ENCODE results near the gene ZNF79. TPM values are rescaled to one million over a fixed set of nuclear protein-coding genes. Genes with fewer than 3 reads are reported as not detected.

The ZNF79 gene
- total RNA-seq, 4 donors from 2014 or later: 4.8 to 10.7 (median 8.1) TPM

DNA sequence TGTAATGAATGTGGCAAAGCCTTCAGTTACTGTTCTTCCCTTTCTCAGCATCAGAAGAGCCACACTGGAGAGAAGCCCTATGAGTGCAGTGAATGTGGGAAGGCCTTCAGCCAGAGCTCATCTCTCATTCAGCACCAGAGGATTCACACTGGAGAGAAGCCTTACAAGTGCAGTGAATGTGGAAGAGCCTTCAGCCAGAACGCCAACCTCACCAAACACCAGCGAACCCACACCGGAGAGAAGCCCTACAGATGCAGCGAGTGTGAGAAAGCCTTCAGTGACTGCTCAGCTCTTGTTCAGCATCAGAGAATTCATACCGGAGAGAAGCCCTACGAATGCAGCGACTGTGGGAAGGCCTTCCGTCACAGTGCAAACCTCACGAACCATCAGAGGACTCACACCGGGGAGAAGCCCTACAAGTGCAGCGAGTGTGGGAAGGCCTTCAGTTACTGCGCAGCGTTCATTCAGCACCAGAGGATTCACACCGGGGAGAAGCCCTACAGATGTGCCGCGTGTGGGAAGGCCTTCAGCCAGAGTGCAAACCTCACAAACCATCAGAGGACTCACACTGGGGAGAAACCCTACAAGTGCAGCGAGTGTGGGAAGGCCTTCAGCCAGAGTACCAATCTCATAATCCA, 20.2 kb downstream of the ZNF79 start:
- no peak for DNase-seq (ENCODE audit: low spot score in 2 of 2)
- no peaks in the 10 kb centered on the region for H3K9me3 ChIP-seq
- no peak overlapping the region for H3K4me3 ChIP-seq
- H3K27me3 ChIP-seq: no peaks in the 10 kb centered on the region
- no peak overlapping the region for H3K27ac ChIP-seq
- 95% methylated on average over 17 of the region's 17 CpGs for WGBS
- TF ChIP-seq, protein P1, sequence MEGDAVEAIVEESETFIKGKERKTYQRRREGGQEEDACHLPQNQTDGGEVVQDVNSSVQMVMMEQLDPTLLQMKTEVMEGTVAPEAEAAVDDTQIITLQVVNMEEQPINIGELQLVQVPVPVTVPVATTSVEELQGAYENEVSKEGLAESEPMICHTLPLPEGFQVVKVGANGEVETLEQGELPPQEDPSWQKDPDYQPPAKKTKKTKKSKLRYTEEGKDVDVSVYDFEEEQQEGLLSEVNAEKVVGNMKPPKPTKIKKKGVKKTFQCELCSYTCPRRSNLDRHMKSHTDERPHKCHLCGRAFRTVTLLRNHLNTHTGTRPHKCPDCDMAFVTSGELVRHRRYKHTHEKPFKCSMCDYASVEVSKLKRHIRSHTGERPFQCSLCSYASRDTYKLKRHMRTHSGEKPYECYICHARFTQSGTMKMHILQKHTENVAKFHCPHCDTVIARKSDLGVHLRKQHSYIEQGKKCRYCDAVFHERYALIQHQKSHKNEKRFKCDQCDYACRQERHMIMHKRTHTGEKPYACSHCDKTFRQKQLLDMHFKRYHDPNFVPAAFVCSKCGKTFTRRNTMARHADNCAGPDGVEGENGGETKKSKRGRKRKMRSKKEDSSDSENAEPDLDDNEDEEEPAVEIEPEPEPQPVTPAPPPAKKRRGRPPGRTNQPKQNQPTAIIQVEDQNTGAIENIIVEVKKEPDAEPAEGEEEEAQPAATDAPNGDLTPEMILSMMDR (IDR thresholded peaks at IDR 0.05): no peak
- no peak for TF ChIP-seq POLR2AphosphoS5 (IDR thresholded peaks at IDR 0.05)
- no peak for TF ChIP-seq POLR2A (IDR thresholded peaks at IDR 0.05)
- TF ChIP-seq EP300 (IDR thresholded peaks at IDR 0.05): no peak
- H3K36me3 ChIP-seq: peaks cover 92% of the 10 kb centered on the region
- peaks cover 15% of the 10 kb centered on the region for H3K4me1 ChIP-seq

DNA sequence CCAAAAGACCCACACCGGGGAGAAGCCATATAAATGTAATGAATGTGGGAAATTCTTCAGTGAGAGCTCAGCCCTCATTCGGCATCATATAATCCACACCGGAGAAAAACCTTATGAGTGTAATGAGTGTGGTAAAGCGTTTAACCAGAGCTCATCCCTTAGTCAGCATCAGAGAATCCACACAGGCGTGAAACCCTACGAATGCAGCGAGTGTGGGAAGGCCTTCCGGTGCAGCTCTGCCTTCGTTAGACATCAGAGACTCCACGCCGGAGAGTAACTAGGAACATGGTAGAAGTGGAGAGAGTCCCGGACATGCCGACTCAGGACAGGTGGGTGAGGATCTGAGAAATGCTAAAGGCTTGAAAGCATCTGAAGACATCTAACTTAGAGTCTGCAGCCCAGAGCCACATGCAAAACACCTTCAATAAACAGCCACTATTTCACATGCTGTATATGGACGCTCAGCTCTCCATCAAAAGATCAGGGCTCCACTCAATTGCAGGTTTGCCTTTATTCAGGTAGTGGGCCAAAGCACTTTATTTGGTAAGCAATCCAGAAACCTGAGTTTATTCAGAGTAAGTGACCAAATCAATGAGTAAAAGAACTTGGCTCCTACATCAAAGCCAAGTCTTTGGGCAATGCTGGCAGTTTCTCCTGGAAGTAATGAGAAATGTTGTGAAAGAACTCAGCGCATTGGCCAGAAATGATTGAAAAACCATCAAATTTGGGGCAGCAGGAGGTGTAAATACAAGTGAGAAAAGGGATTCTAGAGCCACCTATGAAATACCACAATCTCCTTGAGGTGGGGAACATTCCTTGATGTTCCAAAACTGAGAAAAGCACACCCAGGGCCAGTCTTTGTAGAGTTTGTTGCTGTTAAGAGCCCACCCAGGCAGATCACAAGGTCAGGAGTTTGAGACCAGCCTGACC, 21.0 kb downstream of the ZNF79 start:
- Histone ChIP-seq H3K27ac (no peak overlapping the region), H3K4me1 (peaks cover 23% of the 10 kb centered on the region), H3K27me3 (no peaks in the 10 kb centered on the region), H3K4me3 (no peak overlapping the region), H3K9me3 (no peaks in the 10 kb centered on the region), H3K36me3 (peaks cover 91% of the 10 kb centered on the region)
- no peak for TF ChIP-seq EP300 (IDR thresholded peaks at IDR 0.05)
- no peak for TF ChIP-seq POLR2AphosphoS5 (IDR thresholded peaks at IDR 0.05)
- TF ChIP-seq, protein P1 (IDR thresholded peaks at IDR 0.05): no peak
- DNase-seq (ENCODE audit: low spot score in 2 of 2): no peak
- WGBS: 92% methylated on average over 15 of the region's 15 CpGs

DNA sequence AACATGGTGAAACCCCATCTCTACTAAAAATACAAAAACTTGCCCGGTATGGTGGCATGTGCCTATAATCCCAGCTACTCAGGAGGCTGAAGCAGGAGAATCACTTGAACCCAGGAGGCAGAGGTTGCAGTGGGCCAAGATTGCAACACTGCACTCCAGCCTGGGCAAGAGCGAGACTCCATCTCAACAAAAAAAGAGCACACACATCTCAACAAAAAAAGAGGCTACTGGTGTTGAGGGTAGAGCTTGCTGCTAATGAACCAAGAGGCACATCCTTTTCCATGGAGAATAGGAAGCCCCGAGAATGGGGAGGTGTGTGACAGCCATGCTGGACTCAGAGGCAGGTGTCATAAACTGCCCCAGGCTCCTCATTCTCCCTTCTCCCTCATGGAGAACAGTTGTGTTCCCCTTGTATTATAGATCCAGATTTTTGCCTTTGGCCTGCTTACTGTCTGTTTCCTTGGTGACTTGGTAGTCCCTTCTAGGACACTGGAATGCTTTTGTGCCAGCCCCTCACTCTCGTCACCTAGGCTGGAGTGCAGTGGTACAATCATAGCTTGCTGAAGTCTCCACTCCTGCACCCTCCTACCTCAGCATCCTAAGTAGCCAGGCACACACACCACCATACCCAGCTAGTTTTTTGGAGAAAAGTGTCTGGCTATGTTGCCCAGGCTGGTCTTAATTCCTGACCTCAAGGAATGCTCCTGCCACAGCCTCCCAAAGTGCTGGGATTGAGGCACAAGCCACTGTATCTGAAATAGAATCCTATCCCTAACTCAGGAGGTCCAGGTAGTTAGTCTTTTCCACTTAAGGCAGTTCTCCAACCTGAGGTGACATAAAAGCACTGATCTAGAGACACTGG, 21.9 kb downstream of the ZNF79 start:
- Histone ChIP-seq H3K27me3 (no peaks in the 10 kb centered on the region), H3K36me3 (peaks cover 82% of the 10 kb centered on the region), H3K4me1 (peaks cover 29% of the 10 kb centered on the region), H3K4me3 (no peak overlapping the region), H3K27ac (no peak overlapping the region), H3K9me3 (no peaks in the 10 kb centered on the region)
- TF ChIP-seq EP300 (IDR thresholded peaks at IDR 0.05) (no peak), POLR2A (IDR thresholded peaks at IDR 0.05) (no peak), POLR2AphosphoS5 (IDR thresholded peaks at IDR 0.05) (no peak)
- TF ChIP-seq, protein P1 (IDR thresholded peaks at IDR 0.05): no peak
- DNase-seq (ENCODE audit: low spot score in 2 of 2): no peak
- WGBS: 88% methylated on average over 4 of the region's 4 CpGs

DNA sequence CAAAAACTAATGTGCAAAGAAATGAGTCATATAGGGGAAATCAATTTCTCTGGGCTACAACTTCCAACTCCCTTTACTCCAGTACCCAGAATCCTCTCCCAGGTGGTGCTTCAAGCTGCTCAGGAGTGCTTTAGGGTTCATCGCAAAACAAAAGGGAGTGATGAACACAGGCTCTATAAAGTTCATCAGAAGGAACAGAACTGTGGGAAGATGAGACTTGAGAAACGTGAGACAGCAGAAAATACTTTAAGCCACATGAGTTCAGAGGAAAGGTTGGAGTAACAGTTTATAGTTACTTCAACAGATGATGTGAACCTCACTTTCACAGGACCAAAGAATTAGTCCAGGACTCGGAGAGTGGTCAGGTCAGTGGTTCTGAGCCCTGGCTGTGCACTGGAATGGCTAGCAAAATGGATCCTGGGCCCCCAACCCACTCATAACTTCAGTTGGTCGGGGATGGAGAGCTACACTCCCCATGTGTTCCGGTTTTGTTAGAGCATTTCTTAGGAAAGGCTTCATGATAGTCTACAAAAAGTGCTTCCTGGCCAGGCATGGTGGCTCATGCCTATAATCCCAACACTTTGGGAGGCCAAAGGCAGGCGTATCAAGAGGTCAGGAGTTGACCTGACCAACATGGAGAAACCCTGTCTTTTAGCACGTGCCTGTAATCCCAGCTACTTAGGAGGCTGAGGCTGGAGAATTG, 22.7 kb downstream of the ZNF79 start:
- no peak for DNase-seq (ENCODE audit: low spot score in 2 of 2)
- H3K27ac ChIP-seq: no peak overlapping the region
- peaks cover 30% of the 10 kb centered on the region for H3K4me1 ChIP-seq
- peaks cover 75% of the 10 kb centered on the region for H3K36me3 ChIP-seq
- no peak for TF ChIP-seq EP300 (IDR thresholded peaks at IDR 0.05)
- no peak for TF ChIP-seq POLR2AphosphoS5 (IDR thresholded peaks at IDR 0.05)
- TF ChIP-seq, protein P1 (IDR thresholded peaks at IDR 0.05): no peak
- no peak for TF ChIP-seq POLR2A (IDR thresholded peaks at IDR 0.05)
- no peaks in the 10 kb centered on the region for H3K27me3 ChIP-seq
- 78% methylated on average over 7 of the region's 7 CpGs for WGBS
- no peaks in the 10 kb centered on the region for H3K9me3 ChIP-seq
- no peak overlapping the region for H3K4me3 ChIP-seq

Data from suprapubic skin (tissue), 4 donors.